Stomach smooth muscle (tissue), 2 donors: Measurements from ENCODE around the gene ZNF609.

Source experiments
- H3K27ac ChIP-seq: one replicate; pipeline ENCODE4 v1.7.0; 2013; ENCODE audit warnings: mild to moderate bottlenecking, low read length, inconsistent platforms
- H3K27me3 ChIP-seq, 2 donors: one replicate each; pipeline ENCODE4 v1.7.0; 2013; ENCODE audit warnings: low read length in 2 of 2; ENCODE audit not compliant: insufficient read depth in 2 of 2, control insufficient read depth in 1 of 2
- H3K36me3 ChIP-seq, 2 donors: one replicate each; pipeline ENCODE4 v1.7.0; 2013; ENCODE audit warnings: low read length in 2 of 2; ENCODE audit not compliant: control insufficient read depth in 2 of 2, insufficient read depth in 2 of 2
- H3K4me1 ChIP-seq: one replicate; pipeline ENCODE4 v1.7.0; 2013; ENCODE audit warnings: low read length; ENCODE audit not compliant: control insufficient read depth, insufficient read depth
- H3K4me3 ChIP-seq, 2 donors: one replicate each; pipeline ENCODE4 v1.7.0; 2013; ENCODE audit warnings: low read length in 2 of 2
- H3K9ac ChIP-seq, 2 donors: one replicate each; pipeline ENCODE4 v1.7.0; 2013; ENCODE audit warnings: low read length in 2 of 2, mild to moderate bottlenecking in 1 of 2
- H3K9me3 ChIP-seq, 2 donors: one replicate each; pipeline ENCODE4 v1.7.0; 2013; ENCODE audit warnings: low read length in 2 of 2; ENCODE audit not compliant: control insufficient read depth in 2 of 2
- donor health status: healthy.
- donor health status: Pancreatic carcinoma.

Gene ZNF609

GRCh38 chr15:64524778-64525177, 64.4 kb downstream of the ZNF609 start:
- no peaks in the 10 kb centered on the region for H3K9me3 ChIP-seq
- no peak overlapping the region for H3K9ac ChIP-seq
- peaks cover 0 to 4% of the 10 kb centered on the region in 2 donors for H3K36me3 ChIP-seq
- no peaks in the 10 kb centered on the region for H3K27me3 ChIP-seq
- H3K27ac ChIP-seq, result no peak overlapping the region
- H3K4me3 ChIP-seq, result no peak overlapping the region
- H3K4me1 ChIP-seq, result peaks cover 5% of the 10 kb centered on the region

GRCh38 chr15:64525828-64526530, 65.6 kb downstream of the ZNF609 start:
- Histone ChIP-seq H3K27ac (no peak overlapping the region), H3K9ac (no peak overlapping the region), H3K27me3 (no peaks in the 10 kb centered on the region), H3K9me3 (no peaks in the 10 kb centered on the region), H3K4me1 (peaks cover 5% of the 10 kb centered on the region), H3K36me3 (peaks cover 0 to 4% of the 10 kb centered on the region in 2 donors), H3K4me3 (no peak overlapping the region)

- no peaks in the 10 kb centered on the region for H3K9me3 ChIP-seq
- no peaks in the 10 kb centered on the region for H3K4me1 ChIP-seq
- H3K27ac ChIP-seq, result no peak overlapping the region
Measured at GRCh38 chr15:64527263-64527984, 67.0 kb downstream of the ZNF609 start.

DNA sequence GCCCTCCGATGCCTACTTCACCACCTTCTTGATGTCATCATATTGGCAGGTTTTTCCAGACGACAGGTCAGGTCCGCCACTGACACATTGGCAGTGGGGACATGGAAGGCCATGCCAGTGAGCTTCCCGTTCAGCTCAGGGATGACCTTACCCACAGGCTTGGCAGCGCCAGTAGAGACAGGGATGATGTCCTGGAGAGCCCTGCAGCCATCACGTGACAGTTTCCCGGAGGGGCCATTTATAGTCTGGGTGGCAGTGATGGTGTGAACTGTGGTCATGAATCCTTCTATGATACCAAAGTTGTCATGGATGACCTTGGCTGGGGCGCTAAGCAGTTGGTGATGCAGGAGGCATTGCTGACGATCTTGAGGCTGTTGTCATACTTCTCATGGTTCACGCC, 68.5 kb downstream of the ZNF609 start:
- Histone ChIP-seq H3K4me3 (no peak overlapping the region), H3K27me3 (no peaks in the 10 kb centered on the region), H3K4me1 (no peaks in the 10 kb centered on the region), H3K9me3 (no peaks in the 10 kb centered on the region), H3K9ac (no peak overlapping the region), H3K27ac (no peak overlapping the region), H3K36me3 (peaks cover 0 to 4% of the 10 kb centered on the region in 2 donors)

More at GRCh38 chr15:64527263-64527984, 67.0 kb downstream of the ZNF609 start:
- Histone ChIP-seq H3K4me3 (no peak overlapping the region), H3K36me3 (peaks cover 0 to 4% of the 10 kb centered on the region in 2 donors), H3K9ac (no peak overlapping the region), H3K27me3 (no peaks in the 10 kb centered on the region)

- Histone ChIP-seq H3K27me3 (no peaks in the 10 kb centered on the region), H3K36me3 (peaks cover 0 to 4% of the 10 kb centered on the region in 2 donors), H3K27ac (no peak overlapping the region), H3K9me3 (no peaks in the 10 kb centered on the region), H3K4me3 (no peak overlapping the region), H3K9ac (no peak overlapping the region), H3K4me1 (peaks cover 2% of the 10 kb centered on the region)
Measured at GRCh38 chr15:64530472-64530871, 70.1 kb downstream of the ZNF609 start.

DNA sequence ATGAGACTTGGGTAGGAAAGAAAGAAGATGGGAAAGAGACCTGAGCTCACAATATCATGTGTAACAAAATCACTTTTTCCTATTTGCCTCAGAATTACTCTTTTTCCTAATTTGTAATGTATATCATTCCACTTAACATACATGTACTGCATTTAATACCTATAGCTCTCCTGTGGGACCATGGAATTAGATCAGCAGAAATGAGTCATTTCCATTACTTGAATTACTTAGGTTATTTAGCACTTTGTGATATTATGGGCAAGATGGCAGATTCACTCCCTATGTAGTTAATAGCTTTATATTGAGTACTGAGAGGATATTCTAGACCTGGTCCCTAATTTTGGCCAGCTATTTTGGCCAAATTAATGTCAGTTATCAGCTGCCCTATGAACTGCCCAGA, 70.5 kb downstream of the ZNF609 start:
- H3K27ac ChIP-seq, result no peak overlapping the region
- H3K4me1 ChIP-seq, result peaks cover 2% of the 10 kb centered on the region
- H3K27me3 ChIP-seq, result no peaks in the 10 kb centered on the region
- no peaks in the 10 kb centered on the region for H3K9me3 ChIP-seq
- no peak overlapping the region for H3K9ac ChIP-seq
- H3K36me3 ChIP-seq, result peaks cover 0 to 4% of the 10 kb centered on the region in 2 donors
- no peak overlapping the region for H3K4me3 ChIP-seq

GRCh38 chr15:64532521-64533315, 72.3 kb downstream of the ZNF609 start:
- Histone ChIP-seq H3K4me1 (peaks cover 2% of the 10 kb centered on the region), H3K9ac (no peak overlapping the region), H3K27me3 (no peaks in the 10 kb centered on the region), H3K9me3 (no peaks in the 10 kb centered on the region), H3K36me3 (peaks cover 0 to 4% of the 10 kb centered on the region in 2 donors), H3K4me3 (no peak overlapping the region), H3K27ac (no peak overlapping the region)

DNA sequence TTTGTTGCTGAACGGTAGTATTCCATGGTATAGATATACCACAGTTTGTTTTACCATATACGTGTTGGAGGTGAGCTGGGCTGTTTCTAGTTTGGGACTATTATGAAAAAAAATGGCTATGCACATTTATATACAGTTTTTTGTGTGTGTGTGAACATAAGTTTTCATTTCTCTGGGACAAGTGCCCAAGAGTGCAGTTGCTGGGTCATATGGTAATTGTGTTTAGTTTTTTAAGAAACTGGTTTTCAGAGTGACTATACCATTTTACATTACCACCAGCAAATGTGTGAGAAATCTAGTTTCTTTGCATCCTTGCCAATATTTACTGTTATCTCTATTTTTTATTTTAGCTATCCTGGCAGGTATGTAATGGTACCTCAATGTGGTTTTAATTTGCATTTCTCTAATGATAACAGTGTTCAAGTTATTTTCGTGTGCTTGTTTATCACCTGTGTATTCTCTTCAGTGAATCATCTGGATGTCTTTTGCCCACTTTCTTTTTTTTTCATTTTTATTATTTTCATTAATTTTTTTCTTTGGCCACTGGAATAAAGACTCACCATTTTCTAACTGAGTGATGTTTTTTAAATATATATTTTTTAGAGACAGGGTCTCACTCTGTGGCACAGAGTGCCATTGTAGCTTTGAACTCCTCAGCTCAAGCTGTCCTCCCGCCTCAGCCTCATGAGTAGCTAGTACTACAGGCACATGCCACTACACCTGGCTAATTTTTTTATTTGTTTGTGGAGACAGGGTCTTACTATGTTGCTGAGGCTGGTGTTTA, 75.3 kb downstream of the ZNF609 start:
- no peaks in the 10 kb centered on the region for H3K36me3 ChIP-seq
- no peak overlapping the region for H3K27ac ChIP-seq
- no peak overlapping the region for H3K9ac ChIP-seq
- no peak overlapping the region for H3K4me3 ChIP-seq
- peaks cover 2% of the 10 kb centered on the region for H3K4me1 ChIP-seq
- no peaks in the 10 kb centered on the region for H3K9me3 ChIP-seq
- H3K27me3 ChIP-seq, result no peaks in the 10 kb centered on the region

DNA sequence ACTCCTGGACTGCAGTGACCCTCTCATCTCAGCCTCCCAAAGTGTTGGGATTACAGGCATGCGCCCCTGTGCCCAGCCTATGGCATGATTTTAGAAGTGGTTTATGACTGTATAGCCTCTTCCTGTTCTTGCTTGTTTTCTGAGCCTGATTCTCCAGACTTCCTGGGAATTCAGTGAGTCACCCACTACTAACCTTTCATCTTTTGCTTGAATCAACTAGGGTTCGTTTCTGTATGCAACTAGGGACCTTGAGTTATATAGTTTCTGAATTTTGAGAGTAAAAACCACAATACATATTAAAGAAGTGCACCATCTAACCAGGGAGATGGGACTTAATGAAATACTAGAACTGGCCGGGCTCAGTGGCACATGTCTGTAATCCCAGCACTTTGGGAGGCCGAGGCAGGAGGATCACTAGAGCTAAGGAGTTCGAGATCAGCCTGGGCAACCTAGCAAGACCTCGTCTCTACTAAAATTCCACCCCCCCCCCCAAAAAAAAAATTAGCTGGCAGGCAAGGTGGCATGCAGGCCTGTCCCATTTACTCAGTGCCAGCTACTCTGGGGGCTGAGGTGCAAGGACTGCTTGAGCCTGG, 76.0 kb downstream of the ZNF609 start:
- no peak overlapping the region for H3K4me3 ChIP-seq
- H3K4me1 ChIP-seq, result peaks cover 2% of the 10 kb centered on the region
- H3K9me3 ChIP-seq, result no peaks in the 10 kb centered on the region
- H3K27me3 ChIP-seq, result no peaks in the 10 kb centered on the region
- H3K9ac ChIP-seq, result no peak overlapping the region
- H3K27ac ChIP-seq, result no peak overlapping the region
- H3K36me3 ChIP-seq, result no peaks in the 10 kb centered on the region

DNA sequence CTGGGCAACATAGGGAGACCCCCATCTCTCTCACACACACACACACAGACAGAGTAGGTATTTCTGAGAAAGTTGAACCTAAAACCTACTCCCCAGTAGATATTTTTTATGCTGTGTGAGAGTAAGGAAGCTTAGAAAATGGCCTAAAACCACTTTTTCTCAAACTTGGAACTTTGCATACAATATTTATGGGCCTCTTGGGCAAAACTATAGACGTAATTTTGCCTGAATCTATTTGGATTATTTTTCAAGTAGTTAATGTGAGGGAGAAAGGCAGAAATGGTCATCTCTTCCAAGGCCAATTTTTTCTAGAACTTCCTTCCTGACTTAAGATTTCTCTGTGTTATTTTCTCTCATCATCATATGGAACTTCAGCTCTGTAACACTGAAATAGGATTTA, 81.7 kb downstream of the ZNF609 start:
- Histone ChIP-seq H3K4me1 (no peaks in the 10 kb centered on the region), H3K9ac (no peak overlapping the region), H3K4me3 (no peak overlapping the region), H3K27ac (no peak overlapping the region), H3K9me3 (no peaks in the 10 kb centered on the region), H3K36me3 (peaks cover 0 to 2% of the 10 kb centered on the region in 2 donors), H3K27me3 (no peaks in the 10 kb centered on the region)
